Epidermal melanocyte (primary cell): ENCODE data around the gene TM9SF4.

Source experiments
- DNase-seq: peaks from one replicate; pipeline ENCODE4 v3.0.0; 2011; ENCODE audit warnings: low spot score; ENCODE audit not compliant: insufficient read length

TM9SF4 gene

DNA sequence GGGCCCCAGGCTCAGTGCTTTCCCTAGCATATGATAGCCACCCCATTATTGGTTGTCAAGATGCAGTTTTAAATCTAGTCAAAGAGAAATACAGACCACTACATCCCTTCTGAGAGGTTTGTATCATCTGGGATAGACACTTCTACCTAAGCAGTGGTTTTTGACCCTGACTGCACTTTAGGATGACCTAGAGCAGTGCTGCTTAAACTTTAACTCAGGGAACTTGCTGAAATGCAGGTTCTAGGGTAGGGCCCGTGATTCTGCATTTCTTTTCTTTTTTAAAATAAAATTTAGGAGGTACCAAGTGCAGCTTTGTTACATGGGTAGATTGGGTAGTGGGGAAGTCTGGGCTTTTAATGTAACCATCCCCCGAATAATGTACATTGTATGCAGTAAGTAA is 18.7 kb downstream of the TM9SF4 start:
- DNase-seq = no peak

DNA sequence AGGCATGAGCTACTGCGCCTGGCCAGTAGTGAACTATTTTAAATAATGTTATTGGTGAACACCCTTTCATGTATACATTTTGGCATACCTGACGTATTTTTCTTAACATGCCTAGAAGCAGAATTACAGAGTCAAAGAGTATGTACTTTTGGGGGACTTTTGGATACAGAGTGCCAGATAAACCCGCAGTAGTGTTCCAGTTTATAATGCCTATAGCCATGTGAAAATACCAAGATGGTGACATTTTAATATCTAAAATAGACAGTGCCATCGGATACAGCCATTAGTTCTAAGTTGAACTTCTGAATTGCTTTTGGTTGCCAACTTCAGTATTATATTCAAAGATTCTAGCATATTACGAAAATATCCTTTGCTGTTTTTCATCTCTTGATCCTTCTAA is 20.3 kb downstream of the TM9SF4 start:
- DNase-seq = no peak

GRCh38 chr20:32130352-32130751 is 20.8 kb downstream of the TM9SF4 start:
- no peak for DNase-seq

DNA sequence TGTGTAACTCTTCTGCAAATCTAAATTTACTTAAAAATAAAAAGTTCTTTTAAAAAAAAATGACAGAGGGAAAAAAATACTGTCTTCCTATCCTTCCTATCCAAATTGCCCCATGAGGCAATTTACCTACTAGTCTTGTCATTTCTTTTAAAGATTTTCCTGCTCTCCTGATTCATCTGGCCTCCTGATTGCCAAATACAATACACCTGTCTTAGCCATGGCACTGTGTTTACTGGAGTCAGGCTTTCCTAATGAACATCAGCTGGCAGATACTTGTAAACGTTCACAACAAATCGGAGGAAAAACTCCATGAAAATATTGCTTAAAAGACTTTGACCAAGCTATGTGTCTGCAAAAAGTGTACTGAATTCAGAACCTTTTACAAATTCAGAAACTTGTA is 21.5 kb downstream of the TM9SF4 start:
- no peak for DNase-seq

GRCh38 chr20:32132911-32133549 is 23.5 kb downstream of the TM9SF4 start:
- no peak for DNase-seq

- no peak for DNase-seq
Observed at GRCh38 chr20:32134026-32134425, 24.5 kb downstream of the TM9SF4 start.

DNA sequence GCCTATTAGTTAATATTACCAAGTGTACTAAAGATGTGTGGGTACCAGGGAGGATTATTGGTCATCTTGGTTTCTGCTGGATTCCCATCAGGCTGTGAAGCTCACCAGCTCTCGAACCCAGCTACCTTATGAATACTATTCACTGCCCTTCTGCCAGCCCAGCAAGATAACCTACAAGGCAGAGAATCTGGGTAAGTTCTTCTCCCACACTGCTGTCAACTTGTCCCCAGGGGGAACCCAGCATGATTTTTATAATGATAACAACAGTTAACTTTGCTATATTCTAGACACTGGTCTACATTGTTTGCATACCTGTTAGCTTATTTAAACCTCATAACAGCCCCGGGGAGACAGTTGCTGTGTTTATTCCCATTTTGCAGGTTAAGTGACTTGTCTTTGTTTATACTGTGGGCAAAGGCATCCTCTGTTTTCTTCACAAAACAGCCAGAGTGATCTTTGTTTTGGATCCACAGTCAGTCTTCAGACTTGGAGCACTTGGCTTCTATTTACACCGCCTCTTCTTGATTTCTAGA is 26.5 kb downstream of the TM9SF4 start:
- no peak for DNase-seq

DNA sequence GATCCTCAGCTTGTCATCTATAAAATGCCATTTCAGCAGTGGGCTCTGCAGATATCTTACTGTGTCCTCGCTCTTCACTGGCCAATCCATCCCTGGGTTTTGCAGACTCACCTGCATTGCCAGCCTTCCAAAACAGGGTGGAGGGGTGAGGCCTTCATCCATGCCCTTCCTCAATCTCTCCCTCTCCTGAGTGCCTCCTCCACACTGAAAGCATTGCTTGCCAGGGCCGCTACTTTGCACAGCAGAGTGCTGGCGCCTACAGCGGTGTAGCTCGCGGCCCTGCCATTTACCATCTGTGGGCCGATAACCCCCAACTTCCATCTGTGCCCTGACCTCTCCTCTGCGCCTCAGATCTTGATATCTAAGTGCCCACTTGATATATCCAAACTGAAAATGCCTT is 29.4 kb downstream of the TM9SF4 start:
- no peak for DNase-seq

- no peak for DNase-seq
Observed at GRCh38 chr20:32139947-32140346, 30.4 kb downstream of the TM9SF4 start.

GRCh38 chr20:32140603-32141002 is 31.1 kb downstream of the TM9SF4 start:
- DNase-seq = no peak

DNA sequence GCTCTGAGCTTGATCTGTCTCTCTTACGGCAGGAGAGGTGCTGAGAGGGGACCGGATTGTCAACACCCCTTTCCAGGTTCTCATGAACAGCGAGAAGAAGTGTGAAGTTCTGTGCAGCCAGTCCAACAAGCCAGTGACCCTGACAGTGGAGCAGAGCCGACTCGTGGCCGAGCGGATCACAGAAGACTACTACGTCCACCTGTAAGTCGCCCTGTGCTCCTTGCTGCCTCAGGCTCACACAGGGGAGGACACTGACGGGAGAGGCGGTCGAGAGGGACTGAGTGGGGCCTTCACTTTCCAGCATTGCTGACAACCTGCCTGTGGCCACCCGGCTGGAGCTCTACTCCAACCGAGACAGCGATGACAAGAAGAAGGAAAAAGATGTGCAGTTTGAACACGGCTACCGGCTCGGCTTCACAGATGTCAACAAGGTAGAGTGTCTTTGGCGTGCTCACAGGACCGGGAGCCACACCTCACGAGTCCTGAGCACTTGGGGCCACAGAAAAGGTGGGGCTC is 32.0 kb downstream of the TM9SF4 start:
- no peak for DNase-seq

DNA sequence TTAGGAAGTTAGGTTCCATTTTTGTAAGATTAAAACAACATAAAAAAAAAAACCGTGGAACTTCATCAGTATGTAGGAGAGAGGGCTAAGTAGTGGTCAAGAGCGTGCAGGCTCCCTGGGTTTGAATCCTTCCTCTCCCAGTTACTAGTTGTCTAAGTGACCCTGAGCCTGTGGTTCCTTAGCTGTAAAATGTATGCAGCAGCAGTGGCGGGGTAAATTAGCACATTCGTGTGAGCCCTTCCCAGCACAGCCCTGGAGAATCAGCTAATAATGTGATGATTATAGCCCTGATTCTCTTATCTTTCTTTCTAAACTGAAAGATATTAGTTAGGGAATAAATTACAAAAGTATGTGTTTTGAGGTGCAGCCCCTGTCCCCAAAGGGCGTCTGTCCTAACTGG is 32.6 kb downstream of the TM9SF4 start:
- DNase-seq = no peak

GRCh38 chr20:32142991-32143390 is 33.5 kb downstream of the TM9SF4 start:
- no peak for DNase-seq

DNA sequence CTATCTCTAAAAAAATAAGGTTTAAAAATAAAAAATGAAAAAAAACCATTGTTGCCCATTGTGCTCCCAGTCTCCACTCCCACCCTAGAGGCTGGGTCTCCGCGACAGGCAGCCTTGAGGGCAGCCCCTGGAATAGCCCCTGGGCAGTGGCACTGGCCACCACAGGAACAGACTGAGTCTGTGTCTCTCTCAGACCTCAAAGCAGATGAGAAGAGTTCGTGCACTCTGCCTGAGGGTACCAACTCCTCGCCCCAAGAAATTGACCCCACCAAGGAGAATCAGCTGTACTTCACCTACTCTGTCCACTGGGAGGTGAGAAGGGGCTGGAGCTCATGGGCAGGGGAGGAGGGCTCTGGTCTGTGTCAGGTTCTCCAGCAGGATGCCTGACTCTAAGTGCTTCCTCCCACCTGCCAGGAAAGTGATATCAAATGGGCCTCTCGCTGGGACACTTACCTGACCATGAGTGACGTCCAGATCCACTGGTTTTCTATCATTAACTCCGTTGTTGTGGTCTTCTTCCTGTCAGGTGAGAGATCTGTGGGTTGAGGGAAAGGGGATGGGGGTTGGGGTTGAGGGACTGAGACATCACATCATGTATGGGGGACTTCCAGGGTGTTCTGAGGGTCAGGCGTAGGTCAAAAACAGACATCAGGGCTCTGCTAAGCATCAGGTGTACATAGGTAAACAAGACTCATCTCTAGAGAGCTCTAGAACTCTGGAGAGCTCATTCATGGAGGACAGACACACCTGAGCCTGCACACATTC is 35.6 kb downstream of the TM9SF4 start:
- DNase-seq = no peak

GRCh38 chr20:32149566-32150170 is 40.2 kb downstream of the TM9SF4 start:
- DNase-seq = no peak

- DNase-seq = no peak
Observed at GRCh38 chr20:32150291-32150848, 40.9 kb downstream of the TM9SF4 start.

GRCh38 chr20:32152421-32153155 is 43.1 kb downstream of the TM9SF4 start:
- no peak for DNase-seq

GRCh38 chr20:32153156-32153665 is 43.7 kb downstream of the TM9SF4 start:
- no peak for DNase-seq

GRCh38 chr20:32153771-32154170 is 44.3 kb downstream of the TM9SF4 start:
- DNase-seq = no peak

- no peak for DNase-seq
Observed at GRCh38 chr20:32155017-32155981, 45.8 kb downstream of the TM9SF4 start.
